IMR-90 (cell line): ENCODE results near the gene SAPCD1. TPM values are rescaled to one million over a fixed set of nuclear protein-coding genes. Genes with fewer than 3 reads are reported as not detected.

Source experiments
- ATAC-seq: fragments of 200-7000 bp; cut with Tn5 transposase; 2 replicates; pipeline ENCODE4 v1.9.1; 2020; ENCODE audit warnings: low read depth, mild to moderate bottlenecking, moderate library complexity
- BruUV-seq: library from RNA; stranded (reverse); fragments of 400-500 nt; replicated peaks from 2 replicates; lab custom pipeline; 2021; lab: Mats Ljungman, UMichigan
- CTCF ChIA-PET: fragments of 300-600 bp; formaldehyde crosslinking; extraction: SDS; loops from one replicate; lab custom pipeline; 2021; ENCODE audit warnings: antibody characterized with exemption; lab: Yijun Ruan, JAX
- POLR2A ChIA-PET: fragments of 300-600 bp; sonication (Branson Sonifier 250); formaldehyde crosslinking; loops from one replicate; lab custom pipeline; 2022; ENCODE audit warnings: antibody characterized with exemption; ENCODE audit not compliant: unreplicated experiment; lab: Charles Lee
- DNase-seq: peaks from one replicate; pipeline ENCODE4 v3.0.0; 2013
- H2AFZ ChIP-seq: replicated peaks from 2 replicates; pipeline ENCODE3; 2013; ENCODE audit warnings: low read length, mild to moderate bottlenecking; ENCODE audit not compliant: poor library complexity
- H2AK5ac ChIP-seq: 2 replicates; pipeline ENCODE4 v1.6.1; 2013; ENCODE audit warnings: low read depth, low read length, inconsistent platforms
- H2AK9ac ChIP-seq: replicated peaks from 2 replicates; pipeline ENCODE3; 2013; ENCODE audit warnings: mild to moderate bottlenecking, low read depth, low read length, moderate library complexity; ENCODE audit not compliant: poor library complexity
- H2BK120ac ChIP-seq: 2 replicates; pipeline ENCODE4 v1.6.1; 2013; ENCODE audit warnings: low read depth, low read length, inconsistent platforms
- H2BK15ac ChIP-seq: 3 replicates; pipeline ENCODE4 v1.6.1; 2013; ENCODE audit warnings: low read depth, low read length, inconsistent platforms
- H2BK20ac ChIP-seq: 2 replicates; pipeline ENCODE4 v1.6.1; 2013; ENCODE audit warnings: low read depth, mild to moderate bottlenecking, inconsistent platforms, low read length, moderate library complexity
- H2BK5ac ChIP-seq: 2 replicates; pipeline ENCODE4 v1.6.1; 2013; ENCODE audit warnings: mild to moderate bottlenecking, low read depth, low read length, inconsistent platforms; ENCODE audit not compliant: poor library complexity, severe bottlenecking
- H3K14ac ChIP-seq: replicated peaks from 2 replicates; pipeline ENCODE4 v1.6.1; 2013; ENCODE audit warnings: low read depth, low read length, inconsistent platforms
- H3K18ac ChIP-seq: 2 replicates; pipeline ENCODE4 v1.6.1; 2013; ENCODE audit warnings: low read depth, low read length, control low read depth
- H3K23ac ChIP-seq: 2 replicates; pipeline ENCODE4 v1.6.1; 2013; ENCODE audit warnings: low read depth, low read length, inconsistent platforms
- H3K27ac ChIP-seq: 2 replicates; pipeline ENCODE4 v1.5.1; 2013; ENCODE audit warnings: mild to moderate bottlenecking, control low read depth, low read length; ENCODE audit not compliant: insufficient read depth
- H3K27me3 ChIP-seq: 2 replicates; pipeline ENCODE4 v1.6.1; 2013; ENCODE audit warnings: low read length; ENCODE audit not compliant: control insufficient read depth, insufficient read depth
- H3K36me3 ChIP-seq: 2 replicates; pipeline ENCODE4 v1.6.1; 2013; ENCODE audit warnings: low read length, mixed read lengths; ENCODE audit not compliant: control insufficient read depth, insufficient read depth
- H3K4ac ChIP-seq: 2 replicates; pipeline ENCODE4 v1.6.1; 2013; ENCODE audit warnings: low read depth, low read length, inconsistent platforms
- H3K4me1 ChIP-seq: 2 replicates; pipeline ENCODE4 v1.6.1; 2013; ENCODE audit warnings: low read length, mixed read lengths; ENCODE audit not compliant: control insufficient read depth, insufficient read depth
- H3K4me2 ChIP-seq: 2 replicates; pipeline ENCODE4 v1.6.1; 2013; ENCODE audit warnings: low read depth, mild to moderate bottlenecking, control low read depth, low read length, moderate library complexity
- H3K4me3 ChIP-seq: 2 replicates; pipeline ENCODE4 v1.5.1; 2013; ENCODE audit warnings: low read depth, mild to moderate bottlenecking, control low read depth, low read length, moderate library complexity; ENCODE audit not compliant: insufficient read depth
- H3K56ac ChIP-seq: 2 replicates; pipeline ENCODE4 v1.6.1; 2013; ENCODE audit warnings: low read length, inconsistent platforms; ENCODE audit not compliant: insufficient read depth; ENCODE audit errors: extremely low read depth
- H3K79me1 ChIP-seq, 2 experiments: 2 replicates each; pipeline ENCODE4 v1.6.1; 2013; ENCODE audit warnings: low read length in 2 of 2, inconsistent platforms in 1 of 2, low read depth in 1 of 2
- H3K9ac ChIP-seq: 2 replicates; pipeline ENCODE4 v1.6.1; 2013; ENCODE audit warnings: low read depth, low read length, control low read depth
- H3K9me1 ChIP-seq: 2 replicates; pipeline ENCODE4 v1.6.1; 2013; ENCODE audit warnings: low read length, inconsistent platforms; ENCODE audit not compliant: insufficient read depth
- H3K9me3 ChIP-seq: 2 replicates; pipeline ENCODE4 v1.6.1; 2013; ENCODE audit warnings: low read length; ENCODE audit not compliant: control insufficient read depth, insufficient read depth
- H4K20me1 ChIP-seq: 2 replicates; pipeline ENCODE4 v1.6.1; 2013; ENCODE audit warnings: low read length, inconsistent platforms; ENCODE audit not compliant: insufficient read depth
- H4K5ac ChIP-seq: 2 replicates; pipeline ENCODE4 v1.6.1; 2013; ENCODE audit warnings: mild to moderate bottlenecking, low read depth, low read length, control low read depth
- H4K8ac ChIP-seq, 2 experiments: 2 replicates each; pipeline ENCODE4 v1.6.1; 2013; ENCODE audit warnings: low read depth in 2 of 2, low read length in 2 of 2, control low read depth in 1 of 2, inconsistent platforms in 1 of 2
- H4K91ac ChIP-seq: 2 replicates; pipeline ENCODE4 v1.6.1; 2013; ENCODE audit warnings: low read depth, low read length, inconsistent platforms; ENCODE audit not compliant: insufficient read depth
- BHLHE40 ChIP-seq: fragments of 150-350 bp; IDR thresholded peaks from 2 replicates; pipeline ENCODE4 v1.6.1; 2016; ENCODE audit warnings: mild to moderate bottlenecking, low read depth, low read length
- MAFK ChIP-seq: IDR thresholded peaks from 2 replicates; pipeline ENCODE4 v1.6.1; 2012; ENCODE audit warnings: low read depth, low read length, improper control_type of control experiment
- RCOR1 ChIP-seq: IDR thresholded peaks from 2 replicates; pipeline ENCODE4 v1.6.1; 2012; ENCODE audit warnings: mild to moderate bottlenecking, low read length, improper control_type of control experiment; ENCODE audit not compliant: insufficient replicate concordance
- WGBS, 2 experiments: methylation state at CpG; one replicate each; pipeline versions ENCODE4 v1.1.5 to v1.1.7; 2013; ENCODE audit warnings: missing lambda C conversion rate in 2 of 2; ENCODE audit not compliant: insufficient read length in 1 of 2; ENCODE audit errors: extremely low coverage in 2 of 2; 5-methylcytosine and 5-hydroxymethylcytosine counted together
- dilution Hi-C: fragments of 300-500 bp; cut with HindIII; formaldehyde crosslinking; loops from one replicate; pipeline ENCODE4 v1.14.3; 2018; ENCODE audit warnings: low sequenced_read_pairs; ENCODE audit not compliant: unreplicated experiment
- in situ Hi-C: fragments of 300-500 bp; cut with MboI; formaldehyde crosslinking; loops from 3 replicates; pipeline ENCODE4 v1.14.3; 2019; ENCODE audit warnings: low sequenced_read_pairs, inconsistent platforms, mixed read lengths
- intact Hi-C: fragments of 100-400 bp; cut with micrococcal nuclease; formaldehyde crosslinking; loops from 2 replicates; pipeline ENCODE4 v1.10.0; 2022
- polyA plus RNA-seq, 3 experiments: library from polyadenylated mRNA; depleted of rRNA; stranded (reverse); fragments of >200 nt; gene quantifications; 2 replicates each; pipeline ENCODE4 v1.2.3, GENCODE V29; 2012; ENCODE audit warnings: low replicate concordance in 1 of 3
- total RNA-seq: library from RNA; depleted of rRNA; stranded (reverse); fragments of >200 nt; gene quantifications from 2 replicates; pipeline ENCODE4 v1.2.3, GENCODE V29; 2012

Gene SAPCD1
- total and polyA plus RNA-seq, 2 of the 4 experiments (the other 2 are of a cell fraction) = 2.3 TPM; not detected in 1

DNA sequence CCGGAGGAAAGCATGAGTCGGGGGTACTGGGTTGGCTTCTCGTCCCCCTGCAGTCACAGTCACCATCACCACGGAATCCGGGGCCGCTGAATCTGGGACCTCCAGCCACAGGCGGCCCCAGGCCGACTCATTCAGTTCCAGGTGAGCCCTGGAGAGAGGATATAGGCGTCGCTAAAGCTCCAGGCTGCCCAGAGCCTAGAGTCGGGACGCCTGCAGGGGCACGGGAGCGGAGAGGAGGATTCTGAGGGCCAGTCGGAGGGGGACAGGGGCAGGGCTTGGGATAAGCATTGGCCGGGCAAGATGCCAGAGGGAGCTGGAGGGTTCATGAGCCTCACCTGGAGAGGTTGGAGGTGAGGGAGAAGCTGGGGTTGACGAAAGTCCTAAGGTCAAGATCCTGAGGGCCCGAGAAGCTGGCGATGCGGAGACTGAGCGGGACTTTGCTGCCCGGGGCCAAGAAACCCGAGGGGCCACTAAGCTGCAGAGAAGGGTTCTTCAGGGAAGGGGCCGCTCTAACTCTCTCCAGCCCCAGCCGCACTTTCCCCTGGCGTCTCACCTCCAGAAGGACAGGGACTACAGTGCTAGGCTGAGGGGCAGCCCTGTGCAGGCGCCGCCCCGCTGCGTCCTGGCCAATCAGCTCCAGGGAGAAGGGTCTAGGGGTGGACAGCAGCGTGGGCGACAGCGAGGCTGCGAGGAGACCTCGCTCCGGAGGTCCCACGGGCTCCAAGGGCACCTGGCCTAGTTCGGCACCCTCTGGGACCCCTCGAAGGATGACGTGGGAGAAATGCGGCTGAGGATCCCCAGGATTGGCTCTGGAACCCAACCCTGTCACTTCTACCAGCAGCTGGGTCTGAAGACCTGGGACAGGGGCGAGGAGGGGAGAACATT is 3.7 kb downstream of the SAPCD1 start:
- no peaks in the 10 kb centered on the region for H3K9me3 ChIP-seq
- no peak overlapping the region for H2BK15ac ChIP-seq
- H3K14ac ChIP-seq = no peak overlapping the region
- no peak overlapping the region for H4K5ac ChIP-seq
- H4K20me1 ChIP-seq = no peaks in the 10 kb centered on the region
- H3K4me2 ChIP-seq = peak overlapping the region; percentile 83
- no peak overlapping the region for H2BK20ac ChIP-seq
- no peak overlapping the region for H4K91ac ChIP-seq
- POLR2A ChIA-PET = no interaction called here
- in situ Hi-C loops (no loop called here), intact Hi-C loops (no loop called here), dilution Hi-C loops (no loop called here)
- no peak overlapping the region for H2AK5ac ChIP-seq
- CTCF ChIA-PET = interaction anchor here (1.0 kb wide), 1 partner anchor 28 kb away, joined by 3 read pairs; no protein-coding TSS in a partner anchor
- H3K4ac ChIP-seq = no peak overlapping the region
- no peak overlapping the region for H3K27ac ChIP-seq
- no peak overlapping the region for H3K18ac ChIP-seq
- H3K9me1 ChIP-seq = peaks cover 9% of the 10 kb centered on the region
- ATAC-seq = peak; percentile 79
- peak overlapping the region; percentile 27; the same call in 1 of the 2 replicates for H3K4me3 ChIP-seq
- 0 out of 2 replicates have a peak, but pooled peaks cover 2% of the 10 kb centered on the region for H3K36me3 ChIP-seq
- TF ChIP-seq RCOR1 = no peak
- TF ChIP-seq BHLHE40 = no peak
- no peak for TF ChIP-seq MAFK
- no peaks in the 10 kb centered on the region for H3K27me3 ChIP-seq
- H4K8ac ChIP-seq = peak overlapping the region in 1 of 2 experiments; percentile 73; a peak in 1 of 4 replicates
- H3K79me1 ChIP-seq = no peaks in the 10 kb centered on the region
- H2BK5ac ChIP-seq = no peak overlapping the region
- peaks cover 4% of the 10 kb centered on the region for H3K4me1 ChIP-seq
- H3K9ac ChIP-seq = no peak overlapping the region
- no peak overlapping the region for H3K56ac ChIP-seq
- H2AFZ ChIP-seq = peak overlapping the region; percentile 83
- no peak overlapping the region for H3K23ac ChIP-seq
- 34% methylated on average over 19 of the region's 42 CpGs; no CpG with 5 or more reads in 1 of the 2 experiments for WGBS, 2 experiments
- no peak overlapping the region for H2BK120ac ChIP-seq
- DNase-seq = no peak
- BruUV-seq = no TSS peak
- H2AK9ac ChIP-seq = no peak overlapping the region
